HEK293 (cell line): Measurements from ENCODE around the gene PABPN1L.
A peak's percentile ranks its signal among the peaks of the same experiment; 100 is the strongest.

Experiments
- CTCF ChIA-PET: fragments of 350-600 bp; formaldehyde crosslinking; extraction: SDS; loops from one replicate; lab custom pipeline; 2021; ENCODE audit warnings: antibody characterized with exemption; lab: Yijun Ruan, JAX
- POLR2A ChIA-PET: fragments of 300-600 bp; formaldehyde crosslinking; extraction: SDS; loops from one replicate; lab custom pipeline; 2020; ENCODE audit warnings: antibody characterized with exemption, inconsistent platforms; lab: Yijun Ruan, JAX
- H3K27ac ChIP-seq: fragments of 200-500 bp; sonication (Bioruptor generic); 2 replicates; pipeline ENCODE4 v1.5.1; 2014; ENCODE audit warnings: low read depth, low read length, control low read depth, inconsistent platforms; ENCODE audit errors: extremely low read depth
- H3K36me3 ChIP-seq, 2 experiments: fragments of 200-500 bp in 1 of 2; sonication (Bioruptor generic) in 1 of 2; 1 replicate in 1 of 2; 2 replicates in 1 of 2; pipeline ENCODE4 v1.5.1; 2014 to 2017; ENCODE audit warnings: inconsistent platforms in 2 of 2, low read length in 2 of 2; ENCODE audit not compliant: control insufficient read depth in 2 of 2, insufficient read depth in 1 of 2
- H3K4me1 ChIP-seq: fragments of 200-500 bp; sonication (Bioruptor generic); 2 replicates; pipeline ENCODE4 v1.5.1; 2014; ENCODE audit warnings: mild to moderate bottlenecking, low read length, inconsistent platforms; ENCODE audit not compliant: control insufficient read depth, insufficient read depth
- H3K4me3 ChIP-seq: 2 replicates; pipeline ENCODE4 v1.5.1; 2011; ENCODE audit warnings: low read depth, mild to moderate bottlenecking, control low read depth, low read length, moderate library complexity
- H3K9me3 ChIP-seq: fragments of 200-500 bp; sonication (Bioruptor generic); 2 replicates; pipeline ENCODE4 v1.5.1; 2014; ENCODE audit warnings: low read depth, low read length, inconsistent platforms; ENCODE audit not compliant: control insufficient read depth, insufficient read depth
- EGR2 ChIP-seq: fragments of 450-650 bp; formaldehyde crosslinking; IDR thresholded peaks from 2 replicates; pipeline ENCODE4 v1.5.1; 2016; ENCODE audit warnings: low read depth, missing biosample characterization, missing genetic modification characterization
- HOXC10 ChIP-seq: sonication (generic); formaldehyde crosslinking; IDR thresholded peaks from 2 replicates; pipeline ENCODE4 v1.8.1; 2023; ENCODE audit warnings: mild to moderate bottlenecking, missing genetic modification reagents
- KLF10 ChIP-seq: fragments of 450-650 bp; IDR thresholded peaks from 2 replicates; pipeline ENCODE4 v1.5.1; 2018; ENCODE audit warnings: missing biosample characterization, mild to moderate bottlenecking, missing genetic modification characterization
- MEIS1 ChIP-seq: sonication (generic); formaldehyde crosslinking; IDR thresholded peaks from 2 replicates; pipeline ENCODE4 v1.8.1; 2022; ENCODE audit warnings: missing genetic modification reagents, mild to moderate bottlenecking, borderline replicate concordance
- ZBTB17 ChIP-seq: fragments of 450-650 bp; formaldehyde crosslinking; IDR thresholded peaks from 2 replicates; pipeline ENCODE4 v1.5.1; 2016; ENCODE audit warnings: missing biosample characterization, missing genetic modification characterization
- ZBTB20 ChIP-seq: fragments of 450-650 bp; formaldehyde crosslinking; IDR thresholded peaks from 2 replicates; pipeline ENCODE4 v1.5.1; 2016; ENCODE audit warnings: missing biosample characterization, missing genetic modification characterization
- ZFHX2 ChIP-seq: fragments of 450-650 bp; formaldehyde crosslinking; conservative IDR thresholded peaks from 2 replicates; pipeline ENCODE4 v1.5.1; 2016; ENCODE audit warnings: missing biosample characterization, missing genetic modification characterization
- ZNF10 ChIP-seq: fragments of 450-650 bp; formaldehyde crosslinking; IDR thresholded peaks from 2 replicates; pipeline ENCODE4 v1.5.1; 2017; ENCODE audit warnings: missing biosample characterization, missing genetic modification characterization
- ZNF112 ChIP-seq: fragments of 450-650 bp; formaldehyde crosslinking; IDR thresholded peaks from 2 replicates; pipeline ENCODE4 v1.5.0; 2017; ENCODE audit warnings: missing biosample characterization, missing genetic modification characterization
- ZNF138 ChIP-seq: fragments of 450-650 bp; formaldehyde crosslinking; IDR thresholded peaks from 2 replicates; pipeline ENCODE4 v1.5.1; 2016; ENCODE audit warnings: missing biosample characterization, missing genetic modification characterization, borderline replicate concordance
- ZNF140 ChIP-seq: fragments of 450-650 bp; formaldehyde crosslinking; IDR thresholded peaks from 2 replicates; pipeline ENCODE4 v1.5.1; 2016; ENCODE audit warnings: missing biosample characterization, missing genetic modification characterization
- ZNF223 ChIP-seq: fragments of 450-650 bp; formaldehyde crosslinking; IDR thresholded peaks from 2 replicates; pipeline ENCODE4 v1.5.1; 2016; ENCODE audit warnings: missing biosample characterization, missing genetic modification characterization
- ZNF302 ChIP-seq: fragments of 450-650 bp; formaldehyde crosslinking; IDR thresholded peaks from 2 replicates; pipeline ENCODE4 v1.5.1; 2016; ENCODE audit warnings: missing biosample characterization, missing genetic modification characterization, low read depth
- ZNF324 ChIP-seq: fragments of 450-650 bp; formaldehyde crosslinking; IDR thresholded peaks from 2 replicates; pipeline ENCODE4 v1.5.1; 2016; ENCODE audit warnings: missing biosample characterization, missing genetic modification characterization
- ZNF416 ChIP-seq: fragments of 450-650 bp; formaldehyde crosslinking; IDR thresholded peaks from 2 replicates; pipeline ENCODE4 v1.5.1; 2016; ENCODE audit warnings: missing biosample characterization, missing genetic modification characterization
- ZNF488 ChIP-seq: fragments of 450-650 bp; formaldehyde crosslinking; IDR thresholded peaks from 2 replicates; pipeline ENCODE4 v1.5.1; 2016; ENCODE audit warnings: missing biosample characterization, missing genetic modification characterization
- ZNF510 ChIP-seq: fragments of 450-650 bp; formaldehyde crosslinking; IDR thresholded peaks from 2 replicates; pipeline ENCODE4 v1.5.1; 2018; ENCODE audit warnings: mild to moderate bottlenecking, missing genetic modification characterization, missing biosample characterization; ENCODE audit not compliant: insufficient replicate concordance
- ZNF558 ChIP-seq: fragments of 450-650 bp; formaldehyde crosslinking; IDR thresholded peaks from 2 replicates; pipeline ENCODE4 v1.5.1; 2016; ENCODE audit warnings: missing biosample characterization, missing genetic modification characterization
- ZNF768 ChIP-seq: fragments of 450-650 bp; formaldehyde crosslinking; IDR thresholded peaks from 2 replicates; pipeline ENCODE4 v1.5.1; 2018; ENCODE audit warnings: missing biosample characterization, mild to moderate bottlenecking, missing genetic modification characterization
- ZNF792 ChIP-seq: fragments of 450-650 bp; formaldehyde crosslinking; IDR thresholded peaks from 2 replicates; pipeline ENCODE4 v1.5.1; 2016; ENCODE audit warnings: missing biosample characterization, missing genetic modification characterization
- ZSCAN5A ChIP-seq: fragments of 450-650 bp; formaldehyde crosslinking; IDR thresholded peaks from 2 replicates; pipeline ENCODE4 v1.5.1; 2016; ENCODE audit warnings: missing biosample characterization, missing genetic modification characterization
- TF ChIP-seq, protein P1 (sequence below): fragments of 450-650 bp; formaldehyde crosslinking; IDR thresholded peaks from 2 replicates; pipeline ENCODE4 v1.5.1; 2017; ENCODE audit warnings: missing biosample characterization, mild to moderate bottlenecking, missing genetic modification characterization, moderate library complexity
- TF ChIP-seq, protein P2 (sequence below): fragments of 450-650 bp; formaldehyde crosslinking; IDR thresholded peaks from 2 replicates; pipeline ENCODE4 v1.5.1; 2017; ENCODE audit warnings: missing biosample characterization, missing genetic modification characterization
- TF ChIP-seq, protein P3 (sequence below): fragments of 450-650 bp; formaldehyde crosslinking; IDR thresholded peaks from 2 replicates; pipeline ENCODE4 v1.5.1; 2016; ENCODE audit warnings: missing biosample characterization, missing genetic modification characterization
- TF ChIP-seq, protein P4 (sequence below): sonication (generic); formaldehyde crosslinking; IDR thresholded peaks from 2 replicates; pipeline ENCODE4 v1.8.1; 2022; ENCODE audit warnings: mild to moderate bottlenecking, moderate library complexity, missing genetic modification reagents

Gene PABPN1L

DNA sequence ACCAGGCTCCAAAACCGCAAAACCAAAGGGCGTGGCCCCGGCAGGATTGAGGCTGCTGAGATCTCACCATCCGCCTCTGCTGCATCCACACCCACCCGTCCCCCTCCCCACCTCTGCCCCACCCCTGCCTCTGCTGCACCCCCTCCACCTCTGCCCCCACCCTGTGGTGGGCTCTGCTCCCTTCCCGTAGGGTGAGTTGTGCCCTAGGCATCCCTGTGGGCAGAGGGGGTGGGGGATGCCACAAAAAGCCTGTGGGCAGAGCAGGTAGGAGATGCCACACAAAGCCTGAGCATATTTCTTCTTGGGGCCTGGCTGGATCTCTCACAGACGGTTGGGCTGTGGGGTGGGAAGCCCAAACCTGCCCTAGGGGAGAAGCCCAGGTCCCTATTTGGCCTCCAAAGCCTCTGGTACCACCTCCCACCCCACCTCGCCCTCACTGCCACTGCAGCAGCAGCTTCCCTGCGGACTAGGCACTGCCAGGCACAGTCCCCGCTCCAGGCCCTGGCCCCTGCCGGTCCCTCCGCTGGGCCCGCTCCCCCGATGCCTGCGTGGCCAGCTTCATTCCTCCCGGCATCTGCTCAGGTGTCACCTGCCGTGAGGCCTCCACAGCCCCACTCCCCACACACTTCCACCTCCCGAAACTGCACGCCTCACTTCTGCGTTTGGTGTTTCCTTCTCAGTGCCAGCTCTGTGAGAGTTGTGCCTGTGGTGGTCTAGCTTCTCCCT is 11.3 kb upstream of the PABPN1L start:
- ChIA-PET CTCF (no interaction called here), POLR2A (no interaction called here)
- H3K27ac ChIP-seq = no peak overlapping the region
- no peaks in the 10 kb centered on the region for H3K4me1 ChIP-seq
- H3K9me3 ChIP-seq = no peaks in the 10 kb centered on the region
- TF ChIP-seq ZFHX2 = peak; percentile 65
- TF ChIP-seq ZNF768 (tag by site-specific recombination) = no peak
- no peak for TF ChIP-seq ZBTB20
- TF ChIP-seq, protein P1, sequence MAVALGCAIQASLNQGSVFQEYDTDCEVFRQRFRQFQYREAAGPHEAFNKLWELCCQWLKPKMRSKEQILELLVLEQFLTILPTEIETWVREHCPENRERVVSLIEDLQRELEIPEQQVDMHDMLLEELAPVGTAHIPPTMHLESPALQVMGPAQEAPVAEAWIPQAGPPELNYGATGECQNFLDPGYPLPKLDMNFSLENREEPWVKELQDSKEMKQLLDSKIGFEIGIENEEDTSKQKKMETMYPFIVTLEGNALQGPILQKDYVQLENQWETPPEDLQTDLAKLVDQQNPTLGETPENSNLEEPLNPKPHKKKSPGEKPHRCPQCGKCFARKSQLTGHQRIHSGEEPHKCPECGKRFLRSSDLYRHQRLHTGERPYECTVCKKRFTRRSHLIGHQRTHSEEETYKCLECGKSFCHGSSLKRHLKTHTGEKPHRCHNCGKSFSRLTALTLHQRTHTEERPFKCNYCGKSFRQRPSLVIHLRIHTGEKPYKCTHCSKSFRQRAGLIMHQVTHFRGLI (tag by site-specific recombination) = peak; percentile 72
- peak; percentile 70 for TF ChIP-seq EGR2 (tag by site-specific recombination)
- no peak for TF ChIP-seq ZNF140 (tag by site-specific recombination)
- no peak for TF ChIP-seq HOXC10 (CRISPR knock-in tag)
- H3K4me3 ChIP-seq = no peak overlapping the region
- H3K36me3 ChIP-seq = no peaks in the 10 kb centered on the region

GRCh38 chr16:88876942-88877526 is 10.6 kb upstream of the PABPN1L start:
- CTCF ChIA-PET = no interaction called here
- TF ChIP-seq MEIS1 (no peak), ZNF138 (tag by site-specific recombination) (no peak), ZNF792 (tag by site-specific recombination) (no peak), ZNF416 (no peak), ZNF324 (no peak), ZNF223 (tag by site-specific recombination) (no peak), ZNF558 (no peak), ZSCAN5A (tag by site-specific recombination) (no peak), ZFHX2 (no peak), ZNF510 (tag by site-specific recombination) (no peak), ZNF10 (tag by site-specific recombination) (no peak), ZNF488 (tag by site-specific recombination) (no peak), KLF10 (tag by site-specific recombination) (no peak), ZNF112 (no peak), ZNF302 (tag by site-specific recombination) (no peak), ZBTB17 (tag by site-specific recombination) (no peak)
- TF ChIP-seq, protein P2, sequence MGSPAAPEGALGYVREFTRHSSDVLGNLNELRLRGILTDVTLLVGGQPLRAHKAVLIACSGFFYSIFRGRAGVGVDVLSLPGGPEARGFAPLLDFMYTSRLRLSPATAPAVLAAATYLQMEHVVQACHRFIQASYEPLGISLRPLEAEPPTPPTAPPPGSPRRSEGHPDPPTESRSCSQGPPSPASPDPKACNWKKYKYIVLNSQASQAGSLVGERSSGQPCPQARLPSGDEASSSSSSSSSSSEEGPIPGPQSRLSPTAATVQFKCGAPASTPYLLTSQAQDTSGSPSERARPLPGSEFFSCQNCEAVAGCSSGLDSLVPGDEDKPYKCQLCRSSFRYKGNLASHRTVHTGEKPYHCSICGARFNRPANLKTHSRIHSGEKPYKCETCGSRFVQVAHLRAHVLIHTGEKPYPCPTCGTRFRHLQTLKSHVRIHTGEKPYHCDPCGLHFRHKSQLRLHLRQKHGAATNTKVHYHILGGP = no peak
- TF ChIP-seq, protein P3, sequence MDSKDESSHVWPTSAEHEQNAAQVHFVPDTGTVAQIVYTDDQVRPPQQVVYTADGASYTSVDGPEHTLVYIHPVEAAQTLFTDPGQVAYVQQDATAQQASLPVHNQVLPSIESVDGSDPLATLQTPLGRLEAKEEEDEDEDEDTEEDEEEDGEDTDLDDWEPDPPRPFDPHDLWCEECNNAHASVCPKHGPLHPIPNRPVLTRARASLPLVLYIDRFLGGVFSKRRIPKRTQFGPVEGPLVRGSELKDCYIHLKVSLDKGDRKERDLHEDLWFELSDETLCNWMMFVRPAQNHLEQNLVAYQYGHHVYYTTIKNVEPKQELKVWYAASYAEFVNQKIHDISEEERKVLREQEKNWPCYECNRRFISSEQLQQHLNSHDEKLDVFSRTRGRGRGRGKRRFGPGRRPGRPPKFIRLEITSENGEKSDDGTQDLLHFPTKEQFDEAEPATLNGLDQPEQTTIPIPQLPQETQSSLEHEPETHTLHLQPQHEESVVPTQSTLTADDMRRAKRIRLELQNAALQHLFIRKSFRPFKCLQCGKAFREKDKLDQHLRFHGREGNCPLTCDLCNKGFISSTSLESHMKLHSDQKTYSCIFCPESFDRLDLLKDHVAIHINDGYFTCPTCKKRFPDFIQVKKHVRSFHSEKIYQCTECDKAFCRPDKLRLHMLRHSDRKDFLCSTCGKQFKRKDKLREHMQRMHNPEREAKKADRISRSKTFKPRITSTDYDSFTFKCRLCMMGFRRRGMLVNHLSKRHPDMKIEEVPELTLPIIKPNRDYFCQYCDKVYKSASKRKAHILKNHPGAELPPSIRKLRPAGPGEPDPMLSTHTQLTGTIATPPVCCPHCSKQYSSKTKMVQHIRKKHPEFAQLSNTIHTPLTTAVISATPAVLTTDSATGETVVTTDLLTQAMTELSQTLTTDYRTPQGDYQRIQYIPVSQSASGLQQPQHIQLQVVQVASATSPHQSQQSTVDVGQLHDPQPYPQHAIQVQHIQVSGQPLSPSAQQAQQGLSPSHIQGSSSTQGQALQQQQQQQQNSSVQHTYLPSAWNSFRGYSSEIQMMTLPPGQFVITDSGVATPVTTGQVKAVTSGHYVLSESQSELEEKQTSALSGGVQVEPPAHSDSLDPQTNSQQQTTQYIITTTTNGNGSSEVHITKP = no peak
- TF ChIP-seq, protein P4, sequence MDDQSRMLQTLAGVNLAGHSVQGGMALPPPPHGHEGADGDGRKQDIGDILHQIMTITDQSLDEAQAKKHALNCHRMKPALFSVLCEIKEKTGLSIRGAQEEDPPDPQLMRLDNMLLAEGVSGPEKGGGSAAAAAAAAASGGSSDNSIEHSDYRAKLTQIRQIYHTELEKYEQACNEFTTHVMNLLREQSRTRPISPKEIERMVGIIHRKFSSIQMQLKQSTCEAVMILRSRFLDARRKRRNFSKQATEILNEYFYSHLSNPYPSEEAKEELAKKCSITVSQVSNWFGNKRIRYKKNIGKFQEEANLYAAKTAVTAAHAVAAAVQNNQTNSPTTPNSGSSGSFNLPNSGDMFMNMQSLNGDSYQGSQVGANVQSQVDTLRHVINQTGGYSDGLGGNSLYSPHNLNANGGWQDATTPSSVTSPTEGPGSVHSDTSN = no peak

More at GRCh38 chr16:88876942-88877526, 10.6 kb upstream of the PABPN1L start:
- H3K4me3 ChIP-seq = no peak overlapping the region
- no peaks in the 10 kb centered on the region for H3K36me3 ChIP-seq
- no peaks in the 10 kb centered on the region for H3K9me3 ChIP-seq
- no peaks in the 10 kb centered on the region for H3K4me1 ChIP-seq
- no peak overlapping the region for H3K27ac ChIP-seq
- POLR2A ChIA-PET = no interaction called here
